OCI-LY7 (cell line): Measurements from ENCODE around the gene MAPK14.

Source experiments
- EZH2phosphoT487 ChIP-seq: fragments of 200-600 bp; sonication (generic); IDR thresholded peaks from 2 replicates; pipeline ENCODE4 v1.6.1; 2018; ENCODE audit warnings: low read depth, borderline replicate concordance, mild to moderate bottlenecking, mixed run types, antibody characterized with exemption, low read length, moderate library complexity, mixed read lengths
- TF ChIP-seq, protein P1 (sequence below): fragments of 200-600 bp; sonication (generic); conservative IDR thresholded peaks from 2 replicates; pipeline ENCODE4 v1.5.1; 2014; ENCODE audit warnings: mild to moderate bottlenecking, antibody characterized with exemption, low read length, moderate library complexity, mixed read lengths

DNA sequence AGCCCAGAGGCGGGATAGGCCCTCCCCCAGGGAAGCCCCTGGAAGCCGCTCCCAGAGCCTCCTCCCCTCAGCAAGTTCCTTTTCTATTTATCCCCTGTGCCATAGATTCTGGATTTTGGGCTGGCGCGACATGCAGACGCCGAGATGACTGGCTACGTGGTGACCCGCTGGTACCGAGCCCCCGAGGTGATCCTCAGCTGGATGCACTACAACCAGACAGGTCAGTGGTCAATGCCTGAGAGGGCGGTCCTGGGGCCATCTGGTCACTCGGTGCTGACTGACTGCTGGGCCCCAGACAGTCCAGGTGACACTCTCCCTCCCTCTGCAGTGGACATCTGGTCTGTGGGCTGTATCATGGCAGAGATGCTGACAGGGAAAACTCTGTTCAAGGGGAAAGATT, 108.9 kb downstream of the MAPK14 start:
- TF ChIP-seq, protein P1, sequence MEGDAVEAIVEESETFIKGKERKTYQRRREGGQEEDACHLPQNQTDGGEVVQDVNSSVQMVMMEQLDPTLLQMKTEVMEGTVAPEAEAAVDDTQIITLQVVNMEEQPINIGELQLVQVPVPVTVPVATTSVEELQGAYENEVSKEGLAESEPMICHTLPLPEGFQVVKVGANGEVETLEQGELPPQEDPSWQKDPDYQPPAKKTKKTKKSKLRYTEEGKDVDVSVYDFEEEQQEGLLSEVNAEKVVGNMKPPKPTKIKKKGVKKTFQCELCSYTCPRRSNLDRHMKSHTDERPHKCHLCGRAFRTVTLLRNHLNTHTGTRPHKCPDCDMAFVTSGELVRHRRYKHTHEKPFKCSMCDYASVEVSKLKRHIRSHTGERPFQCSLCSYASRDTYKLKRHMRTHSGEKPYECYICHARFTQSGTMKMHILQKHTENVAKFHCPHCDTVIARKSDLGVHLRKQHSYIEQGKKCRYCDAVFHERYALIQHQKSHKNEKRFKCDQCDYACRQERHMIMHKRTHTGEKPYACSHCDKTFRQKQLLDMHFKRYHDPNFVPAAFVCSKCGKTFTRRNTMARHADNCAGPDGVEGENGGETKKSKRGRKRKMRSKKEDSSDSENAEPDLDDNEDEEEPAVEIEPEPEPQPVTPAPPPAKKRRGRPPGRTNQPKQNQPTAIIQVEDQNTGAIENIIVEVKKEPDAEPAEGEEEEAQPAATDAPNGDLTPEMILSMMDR = no peak
- TF ChIP-seq EZH2phosphoT487 = no peak
